H9 (cell line): Measurements from ENCODE around the gene MRTFA. TPM values are rescaled to one million over a fixed set of nuclear protein-coding genes. Genes with fewer than 3 reads are reported as not detected.
A peak's percentile ranks its signal among the peaks of the same experiment; 100 is the strongest.

Experiments used
- DNase-seq: peaks from one replicate; pipeline ENCODE4 v3.0.0-alpha.2; 2017
- H2AFZ ChIP-seq: one replicate; pipeline ENCODE4 v1.6.1; 2013; ENCODE audit warnings: mild to moderate bottlenecking, low read length, control low read depth, moderate library complexity
- H2AK5ac ChIP-seq: 2 replicates; pipeline ENCODE4 v1.6.1; 2013; ENCODE audit warnings: low read length, control low read depth, mixed read lengths; ENCODE audit not compliant: insufficient read length
- H2BK120ac ChIP-seq: one replicate; pipeline ENCODE4 v1.6.1; 2013; ENCODE audit warnings: low read depth, mild to moderate bottlenecking, low read length, control low read depth, inconsistent platforms; ENCODE audit not compliant: poor library complexity, severe bottlenecking
- H2BK12ac ChIP-seq: 2 replicates; pipeline ENCODE4 v1.6.1; 2013; ENCODE audit warnings: low read length, control low read depth, mixed read lengths, low read depth; ENCODE audit not compliant: insufficient read length
- H2BK15ac ChIP-seq: 2 replicates; pipeline ENCODE4 v1.6.1; 2013; ENCODE audit warnings: low read depth, low read length, control low read depth
- H2BK20ac ChIP-seq: one replicate; pipeline ENCODE4 v1.6.1; 2013; ENCODE audit warnings: low read depth, mild to moderate bottlenecking, low read length, control low read depth, inconsistent platforms; ENCODE audit not compliant: poor library complexity, severe bottlenecking
- H2BK5ac ChIP-seq: 2 replicates; pipeline ENCODE4 v1.6.1; 2013; ENCODE audit warnings: low read length, control low read depth, mixed read lengths; ENCODE audit not compliant: insufficient read length
- H3K14ac ChIP-seq: 2 replicates; pipeline ENCODE4 v1.6.1; 2013; ENCODE audit warnings: low read length, control low read depth; ENCODE audit not compliant: insufficient read depth
- H3K18ac ChIP-seq: 2 replicates; pipeline ENCODE4 v1.6.1; 2013; ENCODE audit warnings: low read depth, mild to moderate bottlenecking, mixed read lengths, low read length, control low read depth; ENCODE audit not compliant: insufficient read length
- H3K23ac ChIP-seq: 2 replicates; pipeline ENCODE4 v1.6.1; 2013; ENCODE audit warnings: low read length, control low read depth, mixed read lengths, low read depth; ENCODE audit not compliant: insufficient read length
- H3K23me2 ChIP-seq: 2 replicates; pipeline ENCODE4 v1.6.1; 2013; ENCODE audit warnings: low read depth, mild to moderate bottlenecking, mixed read lengths, low read length, control low read depth; ENCODE audit not compliant: insufficient read length, poor library complexity, severe bottlenecking
- H3K27ac ChIP-seq: 2 replicates; pipeline ENCODE4 v1.5.1; 2013; ENCODE audit warnings: low read length, control low read depth, mixed read lengths, low read depth; ENCODE audit not compliant: insufficient read length
- H3K27me3 ChIP-seq: 2 replicates; pipeline ENCODE4 v1.6.1; 2013; ENCODE audit warnings: low read length, control low read depth, inconsistent platforms; ENCODE audit not compliant: insufficient read depth
- H3K4ac ChIP-seq: 2 replicates; pipeline ENCODE4 v1.6.1; 2013; ENCODE audit warnings: low read depth, mild to moderate bottlenecking, control low read depth, inconsistent platforms, low read length, moderate library complexity
- H3K4me1 ChIP-seq: 2 replicates; pipeline ENCODE4 v1.6.1; 2013; ENCODE audit warnings: low read length, control low read depth, inconsistent platforms; ENCODE audit not compliant: insufficient read depth
- H3K4me2 ChIP-seq: 2 replicates; pipeline ENCODE4 v1.6.1; 2013; ENCODE audit warnings: low read length, control low read depth, mixed read lengths; ENCODE audit not compliant: insufficient read length, insufficient read depth
- H3K56ac ChIP-seq: 2 replicates; pipeline ENCODE4 v1.6.1; 2013; ENCODE audit warnings: low read depth, mild to moderate bottlenecking, mixed read lengths, low read length, control low read depth; ENCODE audit not compliant: insufficient read length
- H3K79me1 ChIP-seq: 2 replicates; pipeline ENCODE4 v1.6.1; 2013; ENCODE audit warnings: low read depth, mild to moderate bottlenecking, moderate library complexity, low read length, control low read depth, inconsistent platforms; ENCODE audit not compliant: insufficient read depth, poor library complexity, severe bottlenecking
- H3K79me2 ChIP-seq: 2 replicates; pipeline ENCODE4 v1.6.1; 2013; ENCODE audit warnings: low read length, control low read depth, inconsistent platforms; ENCODE audit not compliant: insufficient read depth
- H3K9ac ChIP-seq: 2 replicates; pipeline ENCODE4 v1.6.1; 2013; ENCODE audit warnings: low read length, control low read depth, mixed read lengths; ENCODE audit not compliant: insufficient read length; ENCODE audit errors: extremely low read depth
- H3K9me3 ChIP-seq: one replicate; pipeline ENCODE4 v1.6.1; 2013; ENCODE audit warnings: low read depth, low read length, inconsistent platforms; ENCODE audit not compliant: control insufficient read depth
- H3T11ph ChIP-seq: one replicate; pipeline ENCODE4 v1.6.1; 2013; ENCODE audit warnings: mild to moderate bottlenecking, low read length, control low read depth, inconsistent platforms
- H4K20me1 ChIP-seq: one replicate; pipeline ENCODE4 v1.6.1; 2013; ENCODE audit not compliant: control insufficient read depth, insufficient read length, insufficient read depth
- H4K5ac ChIP-seq: 2 replicates; pipeline ENCODE4 v1.6.1; 2013; ENCODE audit warnings: low read depth, mild to moderate bottlenecking, mixed read lengths, low read length, control low read depth; ENCODE audit not compliant: insufficient read length
- H4K8ac ChIP-seq: replicated peaks from 2 replicates; pipeline ENCODE4 v1.6.1; 2013; ENCODE audit warnings: low read length, control low read depth, mixed read lengths, low read depth; ENCODE audit not compliant: insufficient read length
- H4K91ac ChIP-seq: 2 replicates; pipeline ENCODE4 v1.6.1; 2013; ENCODE audit warnings: low read depth, mild to moderate bottlenecking, moderate library complexity, mixed read lengths, low read length, control low read depth; ENCODE audit not compliant: insufficient read length
- H3K27ac Mint-ChIP-seq, 3 experiments: 2 replicates in 2 of 3; 3 replicates in 1 of 3; pipeline ENCODE4 v1.8.0; 2020 to 2021; ENCODE audit warnings: mixed read lengths in 3 of 3, mild to moderate bottlenecking in 1 of 3, moderate library complexity in 1 of 3
- H3K27me3 Mint-ChIP-seq: 2 replicates; pipeline ENCODE4 v1.8.0; 2021; ENCODE audit warnings: low read depth, mild to moderate bottlenecking, moderate library complexity, mixed read lengths
- H3K36me3 Mint-ChIP-seq, 3 experiments: 2 replicates in 2 of 3; 3 replicates in 1 of 3; pipeline ENCODE4 v1.8.0; 2020 to 2021; ENCODE audit warnings: low read depth in 3 of 3, mixed read lengths in 3 of 3; ENCODE audit not compliant: insufficient read depth in 1 of 3
- H3K4me1 Mint-ChIP-seq, 2 experiments: 2 replicates each; pipeline ENCODE4 v1.8.0; 2020; ENCODE audit warnings: mixed read lengths in 2 of 2
- H3K4me3 Mint-ChIP-seq, 2 experiments: 2 replicates in 1 of 2; 3 replicates in 1 of 2; pipeline ENCODE4 v1.8.0; 2020 to 2021; ENCODE audit warnings: mild to moderate bottlenecking in 2 of 2, mixed read lengths in 2 of 2, moderate library complexity in 1 of 2
- H3K9me3 Mint-ChIP-seq, 2 experiments: 2 replicates in 1 of 2; 3 replicates in 1 of 2; pipeline ENCODE4 v1.8.0; 2020; ENCODE audit warnings: mild to moderate bottlenecking in 2 of 2, mixed read lengths in 2 of 2, moderate library complexity in 1 of 2
- WGBS: extraction: QIAGEN DNeasy Blood & Tissue Kit; methylation state at CpG from one replicate; pipeline ENCODE4 v1.1.7; 2013; ENCODE audit warnings: missing lambda C conversion rate, low lambda C conversion rate, mixed read lengths; ENCODE audit not compliant: insufficient read length; ENCODE audit errors: extremely low coverage; 5-methylcytosine and 5-hydroxymethylcytosine counted together
- total RNA-seq: library from RNA; stranded (reverse); gene quantifications from 2 replicates; pipeline ENCODE4 v1.2.1, GENCODE V29; 2021
- TF ChIP-seq, protein P1 (sequence below): fragments of 200-600 bp; sonication (generic); conservative IDR thresholded peaks from 3 replicates; pipeline ENCODE4 v1.8.0; 2021; ENCODE audit warnings: antibody characterized with exemption, mild to moderate bottlenecking

Gene MRTFA
- total RNA-seq, 1 experiment from 2014 or later, result 38.1 TPM

DNA sequence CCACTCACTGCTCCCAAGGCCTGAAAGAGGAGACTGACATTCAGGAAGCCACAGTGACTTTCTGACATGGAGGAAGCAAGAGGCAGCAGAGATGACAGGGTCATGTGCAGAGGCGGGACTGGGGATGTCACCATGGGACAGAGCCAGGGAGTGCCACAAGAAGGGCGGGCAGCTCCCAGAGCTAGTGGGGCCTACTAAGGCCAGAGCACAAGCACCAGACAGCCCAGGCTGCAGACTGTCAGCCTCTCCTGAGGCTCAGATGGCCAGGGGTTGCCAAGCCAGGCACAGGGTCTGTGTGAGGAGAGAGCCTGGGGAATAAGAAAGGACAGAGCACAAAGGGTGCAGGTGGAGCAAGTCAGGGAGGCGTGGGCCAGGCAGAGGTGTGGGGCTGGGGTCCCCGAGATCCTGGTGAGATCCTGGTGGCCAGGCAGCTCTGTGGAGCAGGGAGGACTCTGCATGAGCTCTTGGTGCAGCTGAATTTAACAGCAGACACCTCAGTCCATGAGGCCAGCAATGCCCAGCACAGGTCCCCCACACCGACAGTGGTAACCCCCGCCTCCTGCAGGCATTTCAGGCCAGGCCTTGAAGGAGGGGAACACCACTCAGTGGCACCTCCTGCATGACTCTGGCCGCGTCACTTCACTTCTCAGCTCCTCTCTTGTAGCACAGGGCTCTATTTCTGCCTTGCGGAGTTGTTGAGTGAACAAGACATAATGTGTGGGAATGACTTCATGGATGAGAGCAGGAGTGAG is 213.8 kb downstream of the MRTFA start:
- H3K9me3 Mint-ChIP-seq, result no peaks in the 10 kb centered on the region
- no peak overlapping the region for H2BK15ac ChIP-seq

More for the DNA sequence above, 213.8 kb downstream of the MRTFA start:
- Histone ChIP-seq H2AFZ (no peak overlapping the region), H2BK12ac (no peak overlapping the region), H3K56ac (no peak overlapping the region), H3T11ph (no peak overlapping the region), H2BK5ac (no peak overlapping the region), H3K23ac (no peak overlapping the region), H3K79me1 (no peaks in the 10 kb centered on the region), H4K91ac (no peak overlapping the region), H3K14ac (no peak overlapping the region), H2BK20ac (no peak overlapping the region), H4K8ac (no peak overlapping the region), H3K18ac (no peak overlapping the region), H3K4me2 (no peak overlapping the region), H3K4me1 (no peaks in the 10 kb centered on the region), H3K27me3 (no peaks in the 10 kb centered on the region), H3K23me2 (no peaks in the 10 kb centered on the region), H3K27ac (no peak overlapping the region), H3K79me2 (no peaks in the 10 kb centered on the region), H4K20me1 (no peaks in the 10 kb centered on the region), H3K4ac (no peak overlapping the region), H3K9me3 (no peaks in the 10 kb centered on the region), H4K5ac (no peak overlapping the region), H2AK5ac (no peak overlapping the region), H2BK120ac (no peak overlapping the region), H3K9ac (no peak overlapping the region)
- Mint-ChIP-seq H3K27me3 (no peaks in the 10 kb centered on the region), H3K27ac (peak overlapping the region in 2 of 3 experiments; percentile 32 to 87; a peak in 3 of 7 replicates), H3K4me3 (no peak overlapping the region), H3K4me1 (peaks cover 5 to 11% of the 10 kb centered on the region in 2 experiments), H3K36me3 (peaks cover 2 to 44% (median 40%) of the 10 kb centered on the region in 3 experiments; a peak in 5 of 7 replicates)
- no CpG with 5 or more reads among the region's 9 CpGs for WGBS
- no peak for DNase-seq
- TF ChIP-seq, protein P1, sequence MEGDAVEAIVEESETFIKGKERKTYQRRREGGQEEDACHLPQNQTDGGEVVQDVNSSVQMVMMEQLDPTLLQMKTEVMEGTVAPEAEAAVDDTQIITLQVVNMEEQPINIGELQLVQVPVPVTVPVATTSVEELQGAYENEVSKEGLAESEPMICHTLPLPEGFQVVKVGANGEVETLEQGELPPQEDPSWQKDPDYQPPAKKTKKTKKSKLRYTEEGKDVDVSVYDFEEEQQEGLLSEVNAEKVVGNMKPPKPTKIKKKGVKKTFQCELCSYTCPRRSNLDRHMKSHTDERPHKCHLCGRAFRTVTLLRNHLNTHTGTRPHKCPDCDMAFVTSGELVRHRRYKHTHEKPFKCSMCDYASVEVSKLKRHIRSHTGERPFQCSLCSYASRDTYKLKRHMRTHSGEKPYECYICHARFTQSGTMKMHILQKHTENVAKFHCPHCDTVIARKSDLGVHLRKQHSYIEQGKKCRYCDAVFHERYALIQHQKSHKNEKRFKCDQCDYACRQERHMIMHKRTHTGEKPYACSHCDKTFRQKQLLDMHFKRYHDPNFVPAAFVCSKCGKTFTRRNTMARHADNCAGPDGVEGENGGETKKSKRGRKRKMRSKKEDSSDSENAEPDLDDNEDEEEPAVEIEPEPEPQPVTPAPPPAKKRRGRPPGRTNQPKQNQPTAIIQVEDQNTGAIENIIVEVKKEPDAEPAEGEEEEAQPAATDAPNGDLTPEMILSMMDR, result no peak
